ENCODE results near the gene ARL15.
A peak's percentile ranks its signal among the peaks of the same experiment; 100 is the strongest.

ARL15 gene

DNA sequence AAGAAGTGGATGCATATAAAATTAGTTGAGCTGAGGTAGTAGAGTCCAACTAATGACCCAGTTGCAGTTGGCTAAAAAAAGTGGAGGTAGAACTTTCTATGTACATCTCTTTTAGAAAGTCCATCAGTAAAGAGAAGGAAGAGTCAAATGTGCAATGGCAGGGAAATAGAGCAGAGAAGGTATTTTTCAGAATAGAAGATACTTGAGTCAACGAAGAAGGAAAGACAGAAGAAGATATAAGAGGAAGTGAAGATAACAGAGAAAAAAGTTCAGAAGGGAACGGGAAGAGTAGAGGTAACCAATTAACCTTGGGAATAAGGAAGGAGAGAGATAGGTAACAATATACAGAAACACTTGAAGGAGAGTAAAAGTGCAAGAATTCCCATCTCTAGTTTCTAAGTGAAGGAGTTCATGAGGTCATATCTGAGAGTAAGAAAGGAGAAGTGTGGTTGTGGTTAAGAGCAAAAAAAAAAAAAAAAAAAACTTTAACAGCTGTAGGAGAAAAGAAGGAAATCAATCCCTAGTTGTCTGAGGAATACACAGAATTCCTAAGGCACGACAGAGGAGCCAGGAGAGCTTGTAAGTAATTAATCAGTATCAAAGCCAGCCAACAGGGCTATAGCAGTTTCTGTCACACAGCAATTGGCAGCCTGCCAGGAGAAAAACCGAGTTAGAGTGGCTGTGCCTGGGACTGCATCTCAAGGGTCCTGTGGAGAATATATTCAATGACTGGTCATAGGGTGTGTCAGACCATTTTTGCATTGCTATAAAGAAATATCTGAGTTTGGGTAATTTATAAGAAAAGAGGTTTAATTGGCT lies 61.0 kb downstream of the ARL15 start:
- DNase-seq (ENCODE audit: low spot score) = peak; percentile 17

DNA sequence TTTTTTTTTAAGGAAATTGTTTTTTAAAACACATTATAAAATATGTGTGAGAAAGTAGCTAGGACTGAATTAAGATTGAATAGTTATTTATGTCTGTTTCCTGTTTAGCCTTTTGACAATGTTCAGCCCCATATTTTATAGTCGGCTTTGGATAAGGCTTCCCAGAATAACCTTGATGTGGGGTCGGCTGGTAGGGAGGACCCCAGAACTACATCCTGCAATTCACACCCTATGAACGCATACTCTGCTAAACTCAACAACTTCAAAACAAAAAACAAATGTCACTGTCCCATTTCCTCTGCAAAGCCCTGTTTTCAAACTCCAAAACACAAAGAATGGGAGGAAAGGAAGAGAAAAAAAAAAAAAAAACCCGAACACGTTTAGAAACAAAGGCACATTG lies 63.1 kb downstream of the ARL15 start:
- no peak for DNase-seq (ENCODE audit: low spot score)

DNA sequence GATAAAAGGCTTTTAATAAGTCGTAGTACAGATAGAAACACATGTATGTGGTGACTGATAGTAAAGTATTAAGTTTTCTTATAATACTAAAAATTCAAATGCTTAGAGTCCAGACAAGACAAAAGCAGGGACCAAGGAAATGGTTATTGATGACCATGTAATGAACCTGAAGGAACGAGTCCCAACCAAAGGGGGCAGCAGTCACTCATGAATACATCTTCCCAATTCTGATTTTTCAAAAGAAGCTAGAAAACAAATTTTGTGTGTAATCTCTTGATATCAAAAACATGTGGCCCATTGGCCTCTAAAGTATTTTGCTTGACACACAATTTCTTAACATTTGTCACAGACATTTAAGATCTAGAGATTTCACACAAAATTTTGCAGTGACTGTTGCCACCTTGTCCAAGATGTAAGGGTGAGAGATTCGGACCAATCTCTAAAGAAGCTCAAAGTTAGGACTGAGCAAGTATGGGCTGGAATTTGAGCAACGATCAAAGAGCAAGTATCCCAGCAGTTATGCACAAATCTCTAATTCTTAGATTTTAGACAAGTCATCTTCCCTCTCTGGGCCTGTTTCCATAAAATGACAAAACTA lies 66.8 kb downstream of the ARL15 start:
- peak; percentile 58 for DNase-seq (ENCODE audit: low spot score)

DNA sequence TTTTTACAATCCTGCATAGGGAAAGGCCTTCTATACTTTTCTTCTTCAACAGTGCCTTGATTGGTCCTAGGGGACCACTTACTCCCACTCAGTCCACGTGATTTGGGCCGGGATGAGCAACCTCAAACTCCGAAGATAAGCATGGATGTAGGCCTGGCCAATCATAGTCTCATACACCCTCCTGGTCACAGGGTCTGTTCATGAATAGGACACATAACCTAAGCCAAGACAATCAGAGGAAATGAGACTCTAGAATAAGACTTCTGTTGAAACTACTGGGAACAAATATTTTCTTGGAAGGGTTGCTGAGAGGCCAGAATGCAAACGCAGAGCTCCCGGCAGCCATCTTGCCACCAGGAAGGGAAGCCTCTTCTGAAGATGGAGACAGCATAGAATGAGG lies 68.1 kb downstream of the ARL15 start:
- DNase-seq (ENCODE audit: low spot score) = no peak

DNA sequence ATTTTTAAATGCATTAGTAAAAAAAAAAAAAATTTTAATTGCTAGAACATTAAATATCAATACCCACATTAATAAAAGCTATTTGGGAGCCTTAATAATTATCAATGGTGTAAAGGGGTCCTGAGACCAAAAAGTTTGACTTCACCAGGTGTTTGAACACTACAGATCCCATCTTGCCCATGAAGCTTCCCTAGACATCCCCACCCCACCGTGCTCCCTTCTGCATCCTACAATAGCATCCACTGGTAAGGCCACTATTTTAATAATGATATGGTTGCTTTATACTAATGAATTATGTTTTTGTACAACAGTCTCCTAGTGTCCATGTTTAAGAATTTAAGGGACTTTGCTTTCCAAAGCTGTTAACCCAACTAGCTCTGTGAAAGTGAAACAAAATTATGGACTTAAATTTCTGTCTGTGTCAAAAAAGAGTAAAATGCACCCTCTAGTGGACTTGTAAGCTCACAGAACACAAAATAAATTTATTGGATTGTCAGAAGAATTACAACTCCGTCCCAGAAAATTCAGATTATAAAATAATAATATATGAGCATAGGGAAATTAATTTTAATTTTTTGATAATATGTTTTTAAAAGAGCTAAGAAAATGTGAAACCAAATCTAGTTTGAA lies 76.0 kb downstream of the ARL15 start:
- peak; percentile 54 for DNase-seq (ENCODE audit: low spot score)

DNA sequence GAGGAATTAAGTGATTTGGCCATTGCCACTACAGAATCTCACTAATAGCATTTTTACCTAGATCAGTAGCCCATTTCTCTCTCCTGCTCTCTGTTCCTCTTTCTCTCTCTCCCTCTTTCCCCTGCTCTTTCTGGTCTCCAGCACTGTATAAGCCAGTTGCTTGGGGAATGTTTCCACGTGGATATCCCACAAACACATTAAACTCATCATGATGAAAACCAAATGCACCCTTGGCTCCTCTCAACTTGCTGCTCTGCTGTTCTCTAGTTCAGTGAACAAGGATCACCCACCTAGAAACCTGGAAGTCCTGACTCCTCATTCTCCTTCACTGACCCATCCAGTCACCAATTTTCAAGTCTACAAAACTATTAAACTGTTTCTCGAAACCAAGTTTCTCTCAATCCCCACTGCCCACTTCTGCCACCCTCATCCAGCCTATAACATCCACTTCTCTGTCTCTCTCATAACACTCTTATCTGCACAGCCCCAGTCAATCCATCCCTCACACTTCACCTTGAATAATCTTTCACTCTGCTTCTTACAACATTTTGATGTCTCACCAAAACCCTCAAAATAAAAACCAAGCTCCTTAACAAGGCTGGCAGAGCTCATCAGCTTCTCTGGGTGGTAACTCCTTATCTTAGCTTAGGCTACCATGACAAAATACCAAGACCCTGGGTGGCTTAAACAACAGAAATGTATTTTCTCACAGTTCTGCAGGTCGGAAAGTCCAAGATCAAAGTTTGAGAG lies 79.3 kb downstream of the ARL15 start:
- no peak for DNase-seq (ENCODE audit: low spot score)

DNA sequence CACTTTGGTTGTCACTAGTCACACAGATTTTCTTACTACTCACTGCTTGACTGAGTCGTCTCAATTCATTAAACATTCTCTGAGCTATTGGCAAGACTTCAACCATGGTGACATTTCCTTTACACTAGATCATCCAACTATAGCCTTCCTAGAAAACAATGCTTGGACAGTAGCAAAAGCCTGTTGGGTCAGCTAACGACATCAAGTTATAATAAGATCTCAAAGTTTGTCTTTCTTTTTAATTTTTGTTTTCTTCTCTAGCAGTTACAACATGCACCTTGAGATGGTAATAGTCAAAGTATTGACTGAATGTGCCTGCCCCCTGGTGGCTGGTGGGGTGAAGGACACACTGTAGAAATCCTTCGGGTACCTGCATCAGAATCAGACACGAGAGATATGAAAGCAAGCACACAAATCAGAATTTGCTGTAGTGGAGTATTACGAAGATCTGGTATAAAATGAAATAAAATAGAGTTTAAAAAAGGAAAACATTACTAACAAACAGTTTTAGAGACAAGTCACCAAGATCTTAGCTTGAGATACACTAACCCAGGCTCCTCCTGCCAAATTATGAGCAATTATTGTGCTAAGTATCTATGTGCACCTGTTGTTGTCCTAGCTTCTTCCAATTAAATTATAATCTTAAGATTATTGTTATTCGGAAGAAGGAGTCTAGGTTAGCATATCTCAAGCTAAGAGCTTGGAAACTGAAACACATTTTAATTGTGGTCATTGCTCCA lies 81.2 kb downstream of the ARL15 start:
- peak; percentile 65 for DNase-seq (ENCODE audit: low spot score)

DNA sequence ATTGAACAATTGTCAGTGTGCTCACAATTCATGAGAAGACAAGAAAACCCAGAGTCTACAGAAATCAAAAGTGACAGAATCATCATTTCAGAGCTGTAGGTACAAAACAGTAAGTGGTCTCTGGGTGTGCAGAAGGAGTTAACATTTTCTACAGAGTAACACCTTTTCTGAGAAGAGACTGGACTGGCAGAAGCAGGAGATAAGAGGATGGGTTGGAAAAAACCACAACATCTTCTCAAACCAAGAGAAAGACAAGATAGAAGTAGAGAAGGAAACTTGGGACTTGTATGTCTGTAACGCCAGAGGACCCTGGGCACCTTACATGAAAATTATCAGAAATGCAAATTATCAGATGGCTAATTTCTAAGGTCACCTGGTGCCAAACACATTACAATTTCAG lies 82.6 kb downstream of the ARL15 start:
- no peak for DNase-seq (ENCODE audit: low spot score)

DNA sequence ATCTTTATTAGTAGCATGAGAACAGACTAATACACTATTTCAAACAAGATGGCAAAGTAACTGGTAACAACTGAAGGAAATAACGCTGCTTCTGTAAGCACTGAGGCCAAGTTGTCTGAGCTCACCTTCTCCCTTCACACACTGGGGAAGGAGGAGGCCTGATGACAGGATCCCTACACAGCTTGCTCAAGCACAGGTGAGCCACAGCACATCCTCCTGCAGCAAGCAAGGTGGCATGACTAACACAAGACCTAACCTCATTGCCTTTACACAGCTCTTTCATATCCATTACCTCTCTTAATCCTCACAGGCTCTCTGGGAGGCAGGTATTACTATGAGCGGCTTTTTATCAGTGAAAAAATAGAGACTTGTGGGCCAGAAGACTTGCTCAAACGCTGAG lies 83.3 kb downstream of the ARL15 start:
- no peak for DNase-seq (ENCODE audit: low spot score)

DNA sequence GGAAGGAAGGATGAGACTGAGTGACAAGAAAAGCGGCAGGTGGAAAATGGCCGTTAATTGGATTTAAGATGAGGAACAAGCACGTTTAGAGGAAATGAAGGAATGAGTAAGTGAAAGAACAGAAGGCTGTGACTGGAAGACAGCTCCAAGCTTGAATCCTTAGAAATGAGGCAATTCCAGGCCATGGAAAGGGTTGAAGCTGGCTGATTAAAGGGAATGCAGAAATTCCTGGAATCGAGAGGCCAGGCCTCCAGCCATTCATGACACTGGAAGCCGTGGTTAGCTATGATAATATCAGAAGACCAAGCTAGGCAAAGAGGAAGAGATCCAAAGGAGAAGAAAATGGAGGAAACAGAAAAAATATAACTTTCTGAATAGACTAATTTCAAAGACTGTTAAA lies 84.2 kb downstream of the ARL15 start:
- DNase-seq (ENCODE audit: low spot score) = no peak

DNA sequence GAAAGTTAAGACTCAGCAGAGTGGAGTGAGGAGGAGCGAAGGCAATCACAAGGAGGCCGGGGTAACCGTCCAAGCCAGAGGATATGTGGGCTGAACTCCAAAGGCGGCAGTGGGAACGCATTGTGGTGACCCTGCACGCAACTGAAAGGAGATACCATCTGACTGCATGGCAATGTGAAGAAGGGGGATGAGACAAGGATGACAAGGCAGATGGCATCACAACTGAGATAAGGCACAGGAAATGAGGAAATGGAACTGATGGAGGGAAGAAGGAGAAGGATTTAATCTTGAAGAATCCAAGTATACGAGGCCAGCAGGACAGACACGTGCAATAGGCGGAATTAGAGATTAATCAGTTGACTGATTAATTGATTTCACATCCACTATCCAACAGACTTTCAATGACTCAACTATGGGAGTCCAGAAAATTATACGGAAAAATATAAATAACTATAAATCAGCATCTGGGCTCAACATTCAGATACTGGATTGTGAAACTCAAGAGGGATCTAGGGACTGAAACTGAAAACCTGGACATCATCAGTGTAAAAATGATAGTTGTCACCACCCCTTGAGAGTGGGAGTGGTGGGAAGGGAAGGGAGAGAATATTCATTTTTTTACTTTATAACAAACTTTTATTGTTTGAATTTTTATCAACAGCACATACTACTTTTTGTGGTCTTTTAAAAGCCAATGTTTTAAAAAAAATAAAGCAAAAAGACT lies 86.1 kb downstream of the ARL15 start:
- DNase-seq (ENCODE audit: low spot score) = no peak

DNA sequence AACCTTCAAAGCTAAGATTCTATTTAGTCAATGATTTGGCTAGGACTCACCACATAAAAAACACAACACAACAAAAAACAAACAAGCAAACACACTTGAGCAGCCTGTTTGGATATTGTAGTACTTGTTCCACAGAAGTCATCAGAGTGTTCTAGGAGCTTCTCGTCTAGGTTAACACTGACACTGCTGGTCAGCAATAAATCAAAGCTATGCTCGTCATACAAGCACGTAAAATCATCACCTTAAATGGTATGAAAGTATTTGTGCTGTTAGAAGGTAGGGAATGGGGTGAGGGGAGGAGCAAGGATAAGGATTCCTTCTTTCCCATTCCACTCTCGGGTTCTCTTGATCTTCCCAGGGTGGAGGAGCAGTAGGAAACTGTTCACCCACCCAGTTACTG lies 88.0 kb downstream of the ARL15 start:
- DNase-seq (ENCODE audit: low spot score) = no peak

DNA sequence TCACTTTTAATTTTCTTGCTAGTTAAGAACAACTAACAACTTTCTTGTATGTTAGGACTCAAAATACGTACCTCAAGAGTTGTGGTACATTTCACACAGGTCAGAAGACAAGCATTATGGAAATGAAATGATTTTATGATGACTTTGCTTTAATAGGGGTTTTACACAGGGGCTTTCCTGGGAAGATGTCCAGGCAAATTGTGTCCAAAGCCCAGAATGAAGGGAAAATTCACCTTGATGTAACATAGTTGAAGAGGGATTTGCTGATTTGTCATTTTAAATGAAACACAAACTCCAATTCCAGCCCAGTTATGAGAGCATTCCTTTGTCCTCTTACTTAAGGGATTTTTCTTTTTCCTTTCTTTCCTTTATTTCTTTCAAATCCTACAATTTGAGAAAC lies 89.2 kb downstream of the ARL15 start:
- DNase-seq (ENCODE audit: low spot score) = no peak

DNA sequence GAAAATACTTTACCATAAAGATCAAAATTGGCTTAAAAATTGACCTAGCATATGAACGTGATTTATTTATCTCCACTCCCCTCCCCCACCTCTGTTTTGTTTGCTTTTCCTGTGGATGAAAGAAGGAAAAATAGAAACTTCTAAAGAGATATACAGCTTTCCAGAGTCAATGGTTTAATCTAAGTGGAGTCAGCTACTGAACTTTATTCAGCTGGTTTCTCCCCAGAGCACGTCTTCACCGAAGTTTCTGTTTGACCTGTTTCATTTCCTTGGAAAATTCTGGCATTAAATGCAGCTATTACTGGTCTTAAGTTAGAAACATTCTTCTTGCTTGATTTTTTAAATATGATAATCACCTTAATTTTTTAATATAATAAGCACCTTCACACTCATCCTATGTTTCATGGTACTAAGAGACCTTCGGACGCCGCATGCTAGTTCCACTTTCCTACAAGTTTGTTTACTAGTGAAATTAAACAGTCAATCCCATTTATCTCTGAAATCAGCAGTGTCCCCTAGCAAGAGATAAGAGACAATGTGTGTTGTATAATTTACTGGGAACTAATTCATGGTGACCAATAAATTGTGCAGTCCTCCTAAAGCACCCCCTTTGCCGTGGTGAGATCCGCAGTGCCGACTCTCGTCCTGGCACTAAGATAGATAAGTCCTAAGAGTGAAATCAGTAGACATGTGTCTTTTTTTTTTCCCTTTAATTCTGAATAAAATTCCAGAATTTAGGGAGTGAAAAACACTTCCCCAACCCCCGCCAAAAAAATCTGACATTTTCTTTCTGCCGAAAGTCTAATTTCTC lies 89.9 kb downstream of the ARL15 start:
- DNase-seq (ENCODE audit: low spot score) = no peak

DNA sequence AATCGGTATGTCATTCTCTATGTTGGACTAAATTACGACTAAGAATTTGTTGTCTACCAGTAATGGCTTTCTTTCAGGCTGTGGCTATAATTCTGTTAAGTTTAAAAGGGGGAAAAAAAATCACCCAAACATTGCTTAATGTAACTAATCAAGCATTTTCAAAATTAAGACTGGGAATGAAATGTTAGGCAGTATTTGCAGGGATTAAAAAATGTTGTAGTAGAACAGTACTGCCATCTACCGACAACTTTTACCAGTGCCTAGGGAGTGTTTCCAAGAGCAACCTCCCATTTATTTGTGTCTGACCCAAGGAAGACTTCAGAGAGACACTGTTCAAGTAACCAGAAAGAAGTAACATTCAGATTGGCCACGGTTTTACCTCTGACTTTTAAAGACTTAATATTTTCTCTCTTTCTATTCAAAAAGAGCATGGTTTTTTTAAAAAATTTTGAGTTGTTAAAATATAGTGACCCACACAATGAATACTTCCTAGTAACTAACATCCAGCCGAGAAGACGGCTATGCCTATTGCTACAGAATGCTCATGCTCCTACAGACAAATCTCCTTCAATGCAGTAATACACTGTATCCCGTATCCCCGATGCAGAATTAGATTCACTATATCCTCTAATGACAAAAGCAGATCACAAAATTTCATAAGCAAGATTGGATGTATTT lies 92.4 kb downstream of the ARL15 start:
- DNase-seq (ENCODE audit: low spot score) = peak; percentile 63

DNA sequence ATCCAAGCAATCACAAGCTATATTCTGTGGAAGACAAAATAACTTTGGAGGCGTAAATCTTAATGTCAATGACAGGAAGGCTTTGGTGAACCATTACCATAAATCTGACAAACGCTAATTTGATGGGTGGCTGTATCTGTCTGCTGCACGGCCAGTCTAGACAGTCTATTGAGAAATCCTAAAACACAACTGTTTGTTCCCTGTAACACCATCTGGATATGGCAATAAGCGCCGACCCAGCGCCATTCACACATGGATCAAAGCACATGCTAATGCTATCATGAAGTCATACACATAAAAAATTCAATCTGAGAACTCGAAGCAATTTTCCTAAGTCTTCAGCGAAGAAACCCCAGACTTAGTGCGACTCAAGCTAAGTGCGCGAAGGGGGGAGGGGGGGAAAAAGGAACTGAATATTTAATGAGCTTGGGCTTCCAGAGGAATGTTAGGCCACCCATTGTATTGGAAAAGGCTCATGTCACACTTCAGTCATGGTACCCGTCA lies 95.1 kb downstream of the ARL15 start:
- no peak for DNase-seq (ENCODE audit: low spot score)

DNA sequence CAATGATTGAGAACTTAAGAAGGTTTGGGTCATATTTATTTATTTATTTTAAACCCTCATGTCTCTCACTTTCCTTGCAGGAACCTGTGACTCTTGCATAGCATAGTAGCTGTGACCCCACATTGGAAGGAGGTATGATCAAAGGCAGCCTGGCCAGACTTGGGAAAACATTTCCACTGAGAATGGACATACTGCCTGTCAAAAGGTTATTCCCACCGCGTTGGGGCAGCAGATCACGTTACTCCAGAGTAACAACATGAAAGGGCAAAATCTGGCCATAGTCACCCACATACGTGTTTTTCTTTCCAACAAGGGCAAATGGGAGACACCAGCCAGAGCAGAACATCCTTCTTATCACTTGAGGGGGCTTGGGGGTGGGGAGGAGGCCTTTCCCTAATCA lies 95.7 kb downstream of the ARL15 start:
- DNase-seq (ENCODE audit: low spot score) = no peak

DNA sequence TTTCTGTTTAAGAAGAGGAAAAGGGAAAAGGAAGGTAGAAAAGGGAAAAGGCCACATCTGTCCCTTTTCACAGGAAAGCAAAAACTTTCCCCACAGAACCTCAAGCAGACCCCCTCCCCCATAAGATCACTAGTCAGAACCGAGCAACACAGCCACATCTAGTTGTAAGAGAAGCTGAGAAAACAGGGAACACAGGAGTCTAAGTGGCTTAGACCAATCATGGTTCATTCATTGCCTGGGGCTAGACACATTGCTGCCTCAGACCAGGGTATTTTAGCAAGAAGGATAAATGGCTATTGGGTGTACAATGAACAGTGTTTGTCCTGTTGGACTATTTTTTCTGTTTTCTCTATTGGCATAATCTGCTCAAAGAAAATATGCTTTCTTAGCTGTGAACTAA lies 98.0 kb downstream of the ARL15 start:
- no peak for DNase-seq (ENCODE audit: low spot score)

DNA sequence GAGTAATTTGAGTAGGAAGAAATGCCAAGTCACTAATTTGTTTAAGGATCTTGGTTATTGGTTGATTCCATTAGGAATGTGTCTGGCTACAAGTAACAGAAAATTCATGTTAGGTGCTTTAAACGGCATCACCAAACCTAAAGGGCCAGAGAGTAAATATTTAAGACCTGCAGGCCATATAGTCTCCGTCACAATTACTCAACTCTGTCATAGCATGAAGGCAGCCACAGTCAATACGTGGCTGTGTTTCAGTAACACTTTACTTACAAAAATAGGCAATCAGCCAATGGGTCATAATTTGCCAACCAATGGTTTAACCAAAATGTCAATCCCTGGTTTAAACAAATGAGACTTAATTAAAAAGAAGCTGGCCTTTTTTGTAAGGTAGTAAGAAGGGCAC lies 98.5 kb downstream of the ARL15 start:
- DNase-seq (ENCODE audit: low spot score) = no peak

DNA sequence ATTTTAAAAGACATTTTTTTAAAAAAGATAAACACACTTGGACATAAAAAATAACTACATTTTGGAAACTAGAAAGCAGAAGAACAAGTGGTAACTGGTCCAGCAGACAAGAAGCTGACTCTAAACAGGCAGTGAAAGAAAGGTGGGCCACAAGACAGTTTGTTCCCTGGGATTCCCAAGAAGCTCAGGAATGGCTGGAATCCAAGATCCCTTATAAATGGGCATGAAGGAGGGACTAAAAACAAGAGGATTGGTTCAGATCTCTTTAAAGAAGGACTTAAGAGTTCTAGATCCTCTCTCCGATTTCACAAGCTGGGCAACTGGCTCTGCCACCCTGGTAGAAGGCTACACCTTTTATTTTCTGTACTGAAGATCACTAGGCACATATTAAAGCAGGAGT lies 102.8 kb downstream of the ARL15 start:
- DNase-seq (ENCODE audit: low spot score) = no peak

Measured in AG08395 (cell line).